Keratinocyte (primary cell): ENCODE results near the gene METTL26. TPM values are rescaled to one million over a fixed set of nuclear protein-coding genes. Genes with fewer than 3 reads are reported as not detected.

ENCODE experiments used
- DNase-seq: peaks from one replicate; pipeline ENCODE4 v3.0.0-alpha.2; 2011; ENCODE audit warnings: low read depth, missing footprints, low spot score
- FAIRE-seq: peaks from 2 replicates; lab custom pipeline; 2011; peaks lifted over from hg19 to GRCh38; lab: Jason Lieb, UNC
- H2AFZ ChIP-seq: 2 replicates; pipeline ENCODE4 v1.6.0; 2012; ENCODE audit warnings: low read length, control low read depth, inconsistent platforms; ENCODE audit not compliant: control insufficient read depth
- H3K27ac ChIP-seq: 2 replicates; pipeline ENCODE4 v1.5.1; 2011; ENCODE audit warnings: low read length; ENCODE audit not compliant: control insufficient read depth, insufficient read depth
- H3K27me3 ChIP-seq: 3 replicates; pipeline ENCODE4 v1.6.0; 2011; ENCODE audit warnings: low read length; ENCODE audit not compliant: control insufficient read depth, insufficient read depth; ENCODE audit errors: extremely low read depth
- H3K36me3 ChIP-seq, 2 experiments: 2 replicates in 1 of 2; 3 replicates in 1 of 2; pipeline ENCODE4 v1.5.1; 2011; ENCODE audit warnings: low read length in 2 of 2, mild to moderate bottlenecking in 1 of 2; ENCODE audit not compliant: control insufficient read depth in 2 of 2, insufficient read depth in 2 of 2; ENCODE audit errors: extremely low read depth in 1 of 2
- H3K4me1 ChIP-seq: 3 replicates; pipeline ENCODE4 v1.5.1; 2011; ENCODE audit warnings: low read length; ENCODE audit not compliant: control insufficient read depth, insufficient read depth; ENCODE audit errors: extremely low read depth
- H3K4me2 ChIP-seq: 3 replicates; pipeline ENCODE4 v1.6.0; 2011; ENCODE audit warnings: low read depth, low read length; ENCODE audit not compliant: control insufficient read depth, insufficient read depth; ENCODE audit errors: extremely low read depth
- H3K4me3 ChIP-seq, 3 experiments: fragments of 200-600 bp in 1 of 3; sonication (generic) in 1 of 3; 2 replicates in 2 of 3; 3 replicates in 1 of 3; pipeline ENCODE4 v1.5.1; 2011 to 2016; ENCODE audit warnings: low read length in 3 of 3, mild to moderate bottlenecking in 3 of 3, control low read depth in 2 of 3, inconsistent platforms in 1 of 3, low read depth in 1 of 3, mixed read lengths in 1 of 3, mixed run types in 1 of 3, moderate library complexity in 1 of 3; ENCODE audit not compliant: control insufficient read depth in 2 of 3, insufficient read depth in 2 of 3; ENCODE audit errors: extremely low read depth in 1 of 3
- H3K79me2 ChIP-seq: 2 replicates; pipeline ENCODE4 v1.6.0; 2012; ENCODE audit warnings: low read length; ENCODE audit not compliant: control insufficient read depth, insufficient read depth
- H3K9ac ChIP-seq: 3 replicates; pipeline ENCODE4 v1.6.0; 2011; ENCODE audit warnings: low read length; ENCODE audit not compliant: control insufficient read depth, insufficient read depth; ENCODE audit errors: extremely low read depth
- H3K9me1 ChIP-seq: 3 replicates; pipeline ENCODE4 v1.6.0; 2011; ENCODE audit warnings: low read length; ENCODE audit not compliant: control insufficient read depth, insufficient read depth; ENCODE audit errors: extremely low read depth
- H3K9me3 ChIP-seq: 2 replicates; pipeline ENCODE4 v1.5.1; 2012; ENCODE audit warnings: low read depth, low read length; ENCODE audit not compliant: control insufficient read depth
- H4K20me1 ChIP-seq: 3 replicates; pipeline ENCODE4 v1.6.0; 2011; ENCODE audit warnings: low read length; ENCODE audit not compliant: control insufficient read depth, insufficient read depth; ENCODE audit errors: extremely low read depth
- EZH2 ChIP-seq: IDR thresholded peaks from one replicate; pipeline ENCODE4 v1.6.1; 2012; ENCODE audit warnings: inconsistent platforms, mild to moderate bottlenecking, low read length, moderate library complexity
- dilution Hi-C: fragments of 300-500 bp; cut with MboI; formaldehyde crosslinking; loops from one replicate; pipeline ENCODE4 v1.7.0; 2020; ENCODE audit warnings: low sequenced_read_pairs; ENCODE audit not compliant: extremely low pct_ligation_motif_present
- polyA plus RNA-seq, 5 experiments: library from polyadenylated mRNA; depleted of rRNA in 3 of 5; stranded (reverse) in 3 of 5; stranded (forward) in 1 of 5; unstranded in 1 of 5; fragments of >200 nt; gene quantifications; 1 replicate in 1 of 5; 2 replicates in 3 of 5; 3 replicates in 1 of 5; pipeline versions ENCODE4 v1.2.1 to v1.2.3, GENCODE V29; 2011 to 2012; ENCODE audit warnings: missing spikeins in 2 of 5, low read depth in 1 of 5, low replicate concordance in 1 of 5
- TF ChIP-seq, protein P1 (sequence below), 3 experiments: IDR thresholded peaks in 1 of 3; conservative IDR thresholded peaks in 1 of 3; optimal IDR thresholded peaks in 1 of 3; 2 replicates in 2 of 3; 3 replicates in 1 of 3; pipeline versions ENCODE3 to v1.5.1; 2011; ENCODE audit warnings: low read length in 3 of 3, mild to moderate bottlenecking in 3 of 3, moderate library complexity in 2 of 3, control low read depth in 1 of 3, inconsistent platforms in 1 of 3; ENCODE audit not compliant: insufficient read depth in 2 of 3; ENCODE audit errors: extremely low read depth in 1 of 3

Gene METTL26
- polyA plus RNA-seq, 1 donor (not counting 4 experiments of a cell fraction or from before 2014, with no cell fraction given), result 46.9 TPM

DNA sequence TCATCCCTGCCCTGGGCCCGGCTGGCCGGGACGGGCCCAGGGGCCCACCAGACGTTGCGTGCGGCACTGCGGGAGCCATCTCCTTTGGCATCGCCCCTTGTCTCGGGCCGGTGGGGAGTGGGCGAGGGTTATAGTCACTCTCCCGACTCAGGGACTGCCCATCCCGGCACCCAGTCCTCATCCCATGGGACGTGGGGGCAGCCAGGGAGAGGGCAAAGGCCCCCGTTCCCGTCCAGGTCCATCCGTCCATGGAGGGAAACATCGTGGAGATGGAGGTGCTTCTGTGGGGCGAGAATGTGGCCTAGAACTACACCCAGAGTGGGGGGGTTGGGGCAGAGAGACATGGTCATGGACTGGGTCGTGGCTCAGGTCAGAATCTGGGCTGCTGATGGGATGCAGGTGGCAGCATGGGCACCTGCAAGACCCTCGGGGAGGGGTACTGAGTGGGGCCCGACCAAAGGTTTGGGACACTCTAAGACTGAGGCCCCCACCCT is 10.6 kb upstream of the METTL26 start:
- no peak for FAIRE-seq
- Histone ChIP-seq H3K9me1 (peaks cover 2% of the 10 kb centered on the region), H3K9me3 (no peaks in the 10 kb centered on the region), H3K4me2 (no peak overlapping the region), H3K9ac (no peak overlapping the region), H3K4me3 (no peak overlapping the region), H4K20me1 (no peaks in the 10 kb centered on the region), H3K27ac (no peak overlapping the region), H3K4me1 (peaks cover 16% of the 10 kb centered on the region), H3K27me3 (no peaks in the 10 kb centered on the region), H3K36me3 (no peaks in the 10 kb centered on the region), H3K79me2 (peaks cover 6% of the 10 kb centered on the region), H2AFZ (no peak overlapping the region)
- TF ChIP-seq, protein P1, sequence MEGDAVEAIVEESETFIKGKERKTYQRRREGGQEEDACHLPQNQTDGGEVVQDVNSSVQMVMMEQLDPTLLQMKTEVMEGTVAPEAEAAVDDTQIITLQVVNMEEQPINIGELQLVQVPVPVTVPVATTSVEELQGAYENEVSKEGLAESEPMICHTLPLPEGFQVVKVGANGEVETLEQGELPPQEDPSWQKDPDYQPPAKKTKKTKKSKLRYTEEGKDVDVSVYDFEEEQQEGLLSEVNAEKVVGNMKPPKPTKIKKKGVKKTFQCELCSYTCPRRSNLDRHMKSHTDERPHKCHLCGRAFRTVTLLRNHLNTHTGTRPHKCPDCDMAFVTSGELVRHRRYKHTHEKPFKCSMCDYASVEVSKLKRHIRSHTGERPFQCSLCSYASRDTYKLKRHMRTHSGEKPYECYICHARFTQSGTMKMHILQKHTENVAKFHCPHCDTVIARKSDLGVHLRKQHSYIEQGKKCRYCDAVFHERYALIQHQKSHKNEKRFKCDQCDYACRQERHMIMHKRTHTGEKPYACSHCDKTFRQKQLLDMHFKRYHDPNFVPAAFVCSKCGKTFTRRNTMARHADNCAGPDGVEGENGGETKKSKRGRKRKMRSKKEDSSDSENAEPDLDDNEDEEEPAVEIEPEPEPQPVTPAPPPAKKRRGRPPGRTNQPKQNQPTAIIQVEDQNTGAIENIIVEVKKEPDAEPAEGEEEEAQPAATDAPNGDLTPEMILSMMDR (optimal IDR thresholded peaks at IDR 0.05 in 1 of 3, IDR thresholded peaks at IDR 0.05 in 1 of 3, conservative IDR thresholded peaks at IDR 0.05 in 1 of 3; ENCODE audit: extremely low read depth in 1 of 3, insufficient read depth in 2 of 3, low read length in 3 of 3), result no peak
- TF ChIP-seq EZH2, result no peak
- dilution Hi-C loops, result no loop called here
- DNase-seq, result no peak

GRCh38 chr16:645852-646678 is 10.0 kb upstream of the METTL26 start:
- Histone ChIP-seq H3K4me2 (no peak overlapping the region), H3K36me3 (no peaks in the 10 kb centered on the region), H3K4me3 (no peak overlapping the region), H3K4me1 (peaks cover 16% of the 10 kb centered on the region), H3K9ac (no peak overlapping the region), H3K9me3 (no peaks in the 10 kb centered on the region), H3K27me3 (no peaks in the 10 kb centered on the region), H3K79me2 (peaks cover 6% of the 10 kb centered on the region), H3K9me1 (peaks cover 2% of the 10 kb centered on the region), H4K20me1 (no peaks in the 10 kb centered on the region), H3K27ac (no peak overlapping the region), H2AFZ (no peak overlapping the region)
- TF ChIP-seq, protein P1 (optimal IDR thresholded peaks at IDR 0.05 in 1 of 3, IDR thresholded peaks at IDR 0.05 in 1 of 3, conservative IDR thresholded peaks at IDR 0.05 in 1 of 3; ENCODE audit: extremely low read depth in 1 of 3, insufficient read depth in 2 of 3, low read length in 3 of 3), result no peak
- TF ChIP-seq EZH2, result no peak
- FAIRE-seq (no peak), DNase-seq (no peak)
- dilution Hi-C loops, result no loop called here
